ENCODE measurements around the gene RAD51B. TPM values are rescaled to one million over a fixed set of nuclear protein-coding genes. Genes with fewer than 3 reads are reported as not detected.

The RAD51B gene
- total RNA-seq, 4 donors from 2014 or later: 5.0 to 31.8 (median 20.6) TPM

- H3K4me1 ChIP-seq: peaks cover 44 to 70% (median 53%) of the 10 kb centered on the region in 4 donors
- WGBS, 2 donors (ENCODE audit: low coverage in 1 of 2): 53 to 84% methylated on average over 2 to 3 of the region's 3 CpGs
- H3K9me3 ChIP-seq: no peaks in the 10 kb centered on the region
- H3K4me3 ChIP-seq: no peak overlapping the region
- in situ Hi-C loops (cut with MboI; ENCODE audit: low pct_ligation_motif_present in 1 of 4, low pct_unique_long_range_greater_than_20kb in 1 of 4, low sequenced_read_pairs in 3 of 4) (loop anchor here in 1 of 4 donors (25.0 kb wide), 2 partner anchors 298 to 577 kb away; no protein-coding TSS in a partner anchor), intact Hi-C loops (cut with DNase I; ENCODE audit: low total_unique reads) (no loop called here)
- no peaks in the 10 kb centered on the region for H3K27me3 ChIP-seq
- H3K36me3 ChIP-seq: no peaks in the 10 kb centered on the region
- no peak for DNase-seq
- no peak for TF ChIP-seq EP300 (IDR thresholded peaks at IDR 0.05; ENCODE audit: low read depth)
- TF ChIP-seq POLR2AphosphoS5 (IDR thresholded peaks at IDR 0.05): no peak
- TF ChIP-seq CTCF (IDR thresholded peaks at IDR 0.05): no peak
- no peak for TF ChIP-seq POLR2A (IDR thresholded peaks at IDR 0.05)
- peak overlapping the region in 3 of 4 donors; percentile 83 to 84 (median 83) for H3K27ac ChIP-seq
Observed at GRCh38 chr14:68235011-68235410, 415.4 kb downstream of the RAD51B start.

- in situ Hi-C loops (cut with MboI; ENCODE audit: low pct_ligation_motif_present in 1 of 4, low pct_unique_long_range_greater_than_20kb in 1 of 4, low sequenced_read_pairs in 3 of 4) (loop anchor here in 1 of 4 donors (25.0 kb wide), 2 partner anchors 300 to 575 kb away; no protein-coding TSS in a partner anchor), intact Hi-C loops (cut with DNase I; ENCODE audit: low total_unique reads) (no loop called here)
- Histone ChIP-seq H3K4me3 (no peak overlapping the region), H3K27ac (peak overlapping the region; percentile 84 to 87 (median 86)), H3K36me3 (no peaks in the 10 kb centered on the region), H3K27me3 (no peaks in the 10 kb centered on the region), H3K9me3 (no peaks in the 10 kb centered on the region), H3K4me1 (peaks cover 40 to 73% (median 58%) of the 10 kb centered on the region in 4 donors)
- TF ChIP-seq CTCF (IDR thresholded peaks at IDR 0.05): no peak
- TF ChIP-seq EP300 (IDR thresholded peaks at IDR 0.05; ENCODE audit: low read depth): no peak
- TF ChIP-seq POLR2A (IDR thresholded peaks at IDR 0.05): no peak
- TF ChIP-seq POLR2AphosphoS5 (IDR thresholded peaks at IDR 0.05): peak in 1 of 3 donors; percentile 24
- no peak for DNase-seq
- WGBS, 2 donors (ENCODE audit: low coverage in 1 of 2): 33% methylated on average over 1 of the region's 1 CpG; no CpG with 5 or more reads in 1 of the 2 donors
Observed at GRCh38 chr14:68236582-68237458, 417.2 kb downstream of the RAD51B start.

GRCh38 chr14:68238551-68238950 lies 419.0 kb downstream of the RAD51B start:
- no peaks in the 10 kb centered on the region for H3K9me3 ChIP-seq
- no peaks in the 10 kb centered on the region for H3K27me3 ChIP-seq
- WGBS, 2 donors (ENCODE audit: low coverage in 1 of 2): 96 to 100% methylated on average over 1 of the region's 1 CpG
- no peaks in the 10 kb centered on the region for H3K36me3 ChIP-seq
- DNase-seq: no peak
- TF ChIP-seq EP300 (IDR thresholded peaks at IDR 0.05; ENCODE audit: low read depth) (no peak), POLR2AphosphoS5 (IDR thresholded peaks at IDR 0.05) (no peak), CTCF (IDR thresholded peaks at IDR 0.05) (no peak), POLR2A (IDR thresholded peaks at IDR 0.05) (no peak)
- no peak overlapping the region for H3K4me3 ChIP-seq
- in situ Hi-C loops (cut with MboI; ENCODE audit: low pct_ligation_motif_present in 1 of 4, low pct_unique_long_range_greater_than_20kb in 1 of 4, low sequenced_read_pairs in 3 of 4): loop anchor here in 1 of 4 donors (25.0 kb wide), 2 partner anchors 301 to 574 kb away; no protein-coding TSS in a partner anchor
- intact Hi-C loops (cut with DNase I; ENCODE audit: low total_unique reads): no loop called here
- peaks cover 42 to 76% (median 59%) of the 10 kb centered on the region in 4 donors for H3K4me1 ChIP-seq
- H3K27ac ChIP-seq: peak overlapping the region; percentile 84 to 87 (median 86)

GRCh38 chr14:68238976-68239375 lies 419.4 kb downstream of the RAD51B start:
- Histone ChIP-seq H3K36me3 (no peaks in the 10 kb centered on the region), H3K27ac (peak overlapping the region; percentile 84 to 87 (median 86)), H3K9me3 (no peaks in the 10 kb centered on the region), H3K4me3 (no peak overlapping the region), H3K4me1 (peaks cover 45 to 80% (median 62%) of the 10 kb centered on the region in 4 donors), H3K27me3 (no peaks in the 10 kb centered on the region)
- no peak for DNase-seq
- TF ChIP-seq POLR2AphosphoS5 (IDR thresholded peaks at IDR 0.05) (no peak), CTCF (IDR thresholded peaks at IDR 0.05) (no peak), POLR2A (IDR thresholded peaks at IDR 0.05) (no peak), EP300 (IDR thresholded peaks at IDR 0.05; ENCODE audit: low read depth) (no peak)
- WGBS, 2 donors (ENCODE audit: low coverage in 1 of 2): 82 to 100% methylated on average over 1 to 3 of the region's 3 CpGs
- in situ Hi-C loops (cut with MboI; ENCODE audit: low pct_ligation_motif_present in 1 of 4, low pct_unique_long_range_greater_than_20kb in 1 of 4, low sequenced_read_pairs in 3 of 4) (loop anchor here in 1 of 4 donors (25.0 kb wide), 2 partner anchors 302 to 573 kb away; no protein-coding TSS in a partner anchor), intact Hi-C loops (cut with DNase I; ENCODE audit: low total_unique reads) (no loop called here)
